RWPE1 (cell line): ENCODE results near the gene WDR13.
"Not testable (repeated sequence)": the region's sequence is repeated elsewhere in the genome, so short reads cannot be mapped to it uniquely, and the experiment has no call there.

Source experiments
- CTCF ChIA-PET: fragments of 350-600 bp; sonication (Branson Sonifier 250); formaldehyde crosslinking; extraction: SDS; loops from one replicate; lab custom pipeline; 2021; lab: Yijun Ruan, JAX
- POLR2A ChIA-PET: fragments of 400-600 bp; formaldehyde crosslinking; extraction: SDS; loops from one replicate; lab custom pipeline; 2020; ENCODE audit warnings: antibody characterized with exemption; ENCODE audit not compliant: low non-redundant PET; lab: Yijun Ruan, JAX
- DNase-seq: peaks from one replicate; pipeline ENCODE4 v3.0.0; 2012; ENCODE audit warnings: low spot score
- H3K27ac ChIP-seq: fragments of 450-650 bp; 2 replicates; pipeline ENCODE4 v1.5.1; 2017
- CTCF ChIP-seq: fragments of 450-650 bp; conservative IDR thresholded peaks from 2 replicates; pipeline ENCODE4 v1.5.1; 2017; ENCODE audit warnings: low read depth, mild to moderate bottlenecking

Gene WDR13

GRCh38 chrX:48597353-48598264 is at the start of gene WDR13:
Gene WDR13, plus strand, starts transcription at chrX:48597492. Its CDS starts 505 bp downstream, at chrX:48597997.
- ChIA-PET CTCF (no interaction called here), POLR2A (interaction anchor here (0.6 to 0.7 kb wide), 3 partner anchors 19 to 554 kb away, joined by 3 to 6 read pairs (median 3); partner anchors contain the start of gene RBM3)

GRCh38 chrX:48548871-48549270 is 48.4 kb upstream of the WDR13 start:
- POLR2A ChIA-PET = no interaction called here
- CTCF ChIA-PET = interaction anchor here (1.0 kb wide), 1 partner anchor 9 kb away, joined by 4 read pairs; the partner anchor contains the start of gene TBC1D25
- no peak for DNase-seq
- no peak for TF ChIP-seq CTCF
- no peak overlapping the region for H3K27ac ChIP-seq

More at GRCh38 chrX:48597353-48598264, at the start of gene WDR13:
- peak within 1 kb of the TSS; percentile 95 for H3K27ac ChIP-seq
- DNase-seq = peak; percentile 84
- TF ChIP-seq CTCF = no peak

GRCh38 chrX:48555731-48556325 is 41.5 kb upstream of the WDR13 start:
- POLR2A ChIA-PET, CTCF ChIA-PET, H3K27ac ChIP-seq, DNase-seq: not testable (repeated sequence)

- H3K27ac ChIP-seq = no peak overlapping the region; the same call in 1 of the 2 replicates
- DNase-seq = peak; percentile 81
- POLR2A ChIA-PET = no interaction called here
- CTCF ChIA-PET = interaction anchor here (0.7 kb wide), 1 partner anchor 361 kb away, joined by 3 read pairs; no protein-coding TSS in a partner anchor
- TF ChIP-seq CTCF = no peak
Observed at GRCh38 chrX:48558271-48558670, 39.0 kb upstream of the WDR13 start.

GRCh38 chrX:48559636-48560035 is 37.7 kb upstream of the WDR13 start:
- no peak overlapping the region for H3K27ac ChIP-seq
- ChIA-PET POLR2A (no interaction called here), CTCF (no interaction called here)
- TF ChIP-seq CTCF = no peak
- no peak for DNase-seq

- TF ChIP-seq CTCF = no peak
- DNase-seq = no peak
- ChIA-PET CTCF (no interaction called here), POLR2A (no interaction called here)
- H3K27ac ChIP-seq = peak overlapping the region; percentile 31; the same call in 1 of the 2 replicates
Observed at GRCh38 chrX:48560056-48560455, 37.2 kb upstream of the WDR13 start.
